IPS-18c (cell line): ENCODE measurements around the gene GUK1.

Source experiments
- H3K4me3 ChIP-seq: 2 replicates; pipeline ENCODE4 v1.7.0; 2013; ENCODE audit warnings: low read depth, mild to moderate bottlenecking, low read length, moderate library complexity; ENCODE audit not compliant: insufficient read depth
- H3K9me3 ChIP-seq: one replicate; pipeline ENCODE4 v1.6.1; 2013; ENCODE audit warnings: mild to moderate bottlenecking, low read length, moderate library complexity; ENCODE audit not compliant: control insufficient read depth, insufficient read depth

The GUK1 gene

DNA sequence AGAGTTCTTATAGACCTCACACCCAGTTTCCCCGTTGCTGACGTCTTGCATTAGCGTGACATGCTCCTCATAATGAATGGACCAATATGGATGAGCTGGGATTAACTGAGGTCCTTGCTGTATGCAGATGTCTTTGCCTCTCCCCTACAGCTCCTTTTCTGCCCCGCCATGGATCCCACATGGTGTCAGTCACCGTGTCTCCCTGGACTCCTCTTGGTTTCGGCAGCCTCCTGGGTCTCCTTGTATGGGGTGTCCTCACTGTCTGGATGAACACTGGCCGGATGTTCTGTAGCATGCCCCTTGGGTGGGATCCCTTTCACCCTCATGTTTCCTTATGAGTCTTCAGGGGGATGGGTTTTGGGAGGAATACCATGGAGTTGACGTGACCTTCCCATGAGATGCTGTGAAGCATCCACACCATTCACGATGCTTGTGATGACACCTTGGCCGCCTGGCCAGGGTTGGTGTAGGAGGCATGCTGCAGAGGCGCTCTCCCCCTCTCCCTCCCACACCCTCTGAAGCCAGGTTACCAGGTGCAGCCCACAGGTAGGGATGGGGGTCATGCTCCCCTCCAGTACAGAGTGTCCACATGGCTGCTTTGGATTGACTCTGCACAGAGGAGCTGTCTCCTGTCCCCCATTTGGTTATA lies 14.1 kb downstream of the GUK1 start:
- no peak overlapping the region for H3K4me3 ChIP-seq
- H3K9me3 ChIP-seq = no peaks in the 10 kb centered on the region

DNA sequence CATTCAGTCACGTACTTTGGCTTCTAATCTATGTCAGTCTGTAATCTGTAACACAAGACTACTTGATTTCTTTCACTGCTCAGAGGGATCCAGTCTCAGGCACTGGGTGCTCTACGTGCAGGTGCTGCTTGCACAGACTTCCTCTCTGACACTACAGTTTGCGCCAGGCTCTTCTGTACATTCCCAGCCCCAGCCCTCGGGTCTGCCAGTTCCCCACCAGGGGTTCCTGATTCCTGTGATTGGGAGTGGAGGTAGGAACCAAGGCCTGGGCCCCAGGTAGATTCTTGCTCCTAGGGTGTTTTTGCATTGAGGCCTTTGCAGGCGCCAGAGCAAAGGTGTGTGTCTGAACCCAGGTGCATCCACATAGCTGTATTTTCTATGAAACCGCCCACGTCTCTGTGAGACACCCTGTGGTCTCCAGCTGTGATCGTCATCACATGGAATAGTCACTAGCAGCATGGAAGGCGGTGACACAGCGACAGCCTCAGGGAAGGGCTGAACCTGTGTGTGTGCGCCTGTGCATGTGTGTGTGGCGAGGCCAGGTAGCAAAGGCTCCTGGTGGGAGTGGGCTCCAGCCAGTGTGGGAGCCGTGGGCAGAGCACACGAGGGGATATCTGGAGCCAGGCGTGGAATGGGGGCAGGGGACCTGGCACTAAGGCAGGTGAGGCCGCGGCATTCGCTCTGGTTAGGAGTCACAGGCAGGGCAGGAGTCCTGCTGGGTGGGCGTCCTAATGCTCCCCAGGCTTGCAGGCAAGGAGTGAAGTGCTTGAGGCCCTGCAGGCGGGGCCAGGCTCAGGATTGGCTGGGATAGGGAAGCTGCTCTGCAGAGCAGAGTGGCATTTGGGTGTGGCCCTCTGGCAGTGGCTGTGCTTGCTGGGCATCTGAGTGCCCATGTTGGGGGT lies 14.8 kb downstream of the GUK1 start:
- Histone ChIP-seq H3K4me3 (no peak overlapping the region; the same call in 1 of the 2 replicates), H3K9me3 (no peaks in the 10 kb centered on the region)

DNA sequence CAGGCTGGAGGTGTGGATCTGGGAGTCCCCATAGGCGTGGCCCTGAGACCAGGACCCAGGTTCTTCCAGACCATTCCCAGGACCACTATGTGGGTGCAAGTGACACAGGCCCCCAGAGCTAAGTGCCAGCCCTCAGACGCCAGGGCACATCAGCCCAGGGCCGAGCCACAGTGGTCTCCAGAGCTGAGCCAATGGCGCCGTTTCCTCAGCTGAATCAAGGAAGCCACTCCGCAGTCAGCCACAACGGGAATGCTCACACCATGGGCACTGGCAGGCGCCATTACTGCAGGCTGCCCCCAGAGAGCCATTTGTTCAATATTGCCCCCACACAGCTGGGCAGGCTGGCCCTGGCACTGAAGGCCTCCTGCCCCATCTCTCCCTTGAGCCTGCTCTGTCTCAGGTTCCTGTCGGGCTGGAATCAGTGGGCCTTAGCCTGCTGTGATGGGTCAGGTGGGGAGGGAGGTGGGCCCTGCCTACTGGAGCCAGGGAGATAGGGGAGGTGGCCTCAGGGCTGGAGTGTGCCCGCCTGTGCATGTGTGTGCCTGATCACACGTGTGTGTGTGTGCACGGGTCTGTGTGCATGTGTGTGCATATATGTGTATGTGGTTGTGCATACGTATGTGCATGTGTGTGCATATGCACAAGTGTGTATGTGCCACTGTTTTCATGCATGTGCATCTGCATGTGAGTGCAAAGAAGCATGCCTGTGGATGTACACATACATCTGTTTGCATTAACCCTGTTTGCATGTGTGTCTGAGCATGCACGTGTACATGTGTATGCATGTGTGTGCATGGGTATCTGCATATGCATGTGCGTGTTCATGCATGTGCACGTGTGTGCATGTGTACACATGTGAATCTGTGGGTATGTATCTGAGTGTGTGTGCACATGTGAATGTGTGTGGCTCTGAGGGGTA lies 15.8 kb downstream of the GUK1 start:
- Histone ChIP-seq H3K9me3 (no peaks in the 10 kb centered on the region), H3K4me3 (no peak overlapping the region)

DNA sequence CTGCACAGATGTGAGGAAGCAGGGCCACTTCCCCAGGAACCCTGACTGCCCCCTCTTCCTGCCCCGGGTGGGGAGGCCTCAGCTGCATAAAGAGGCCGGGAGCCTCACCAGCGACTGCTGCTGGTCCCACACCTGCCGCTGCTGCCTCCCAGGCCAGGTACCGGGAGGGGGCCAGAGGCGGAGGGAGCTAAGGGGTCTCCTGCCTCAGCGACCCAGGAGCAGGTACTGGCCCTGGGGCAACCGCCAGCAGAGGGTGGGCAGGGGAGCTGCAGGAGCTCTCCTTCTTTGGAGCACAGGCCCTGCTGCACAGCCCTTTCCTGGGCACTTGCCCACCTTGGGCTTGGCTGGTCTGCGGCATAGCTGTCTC lies 16.4 kb downstream of the GUK1 start:
- no peaks in the 10 kb centered on the region for H3K9me3 ChIP-seq
- no peak overlapping the region; the same call in 1 of the 2 replicates for H3K4me3 ChIP-seq

DNA sequence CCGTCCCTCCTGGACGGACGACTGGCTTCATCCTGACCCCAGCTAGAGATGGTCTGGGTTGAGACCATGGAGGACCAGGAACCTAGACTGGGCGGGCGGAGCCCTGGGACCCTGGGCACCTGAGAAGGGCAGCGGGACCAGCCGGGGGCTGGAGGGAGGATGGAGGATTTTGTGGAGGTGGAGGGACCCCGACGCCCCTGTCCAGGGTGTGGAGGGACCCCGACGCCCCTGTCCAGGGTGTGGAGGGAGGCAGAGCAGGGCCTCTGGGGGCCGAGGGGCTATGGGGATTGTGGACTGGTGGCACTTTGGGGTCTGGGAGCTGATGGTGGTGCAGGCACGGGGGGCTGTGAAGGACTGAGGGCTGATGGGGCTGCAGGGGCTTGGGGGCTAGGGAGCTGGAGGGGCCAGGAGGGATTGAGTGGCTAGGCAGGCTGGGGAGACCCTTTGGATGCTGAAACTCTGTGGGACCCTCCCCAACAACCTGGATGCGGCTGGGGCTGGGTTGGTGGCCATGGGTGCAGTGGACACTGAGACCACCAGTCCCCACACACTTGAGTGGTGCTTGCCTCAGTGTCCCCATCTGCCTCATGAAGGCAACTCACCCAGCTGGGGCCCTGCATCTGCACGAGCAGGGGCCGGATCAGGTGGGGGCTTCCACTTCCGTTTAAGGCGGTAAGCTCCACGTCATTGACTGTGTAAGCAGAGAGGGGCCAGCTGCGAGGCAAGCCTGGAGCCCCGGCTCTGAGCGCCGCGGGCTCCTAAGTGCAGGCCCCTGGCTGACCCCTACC lies 17.1 kb downstream of the GUK1 start:
- H3K4me3 ChIP-seq = no peak overlapping the region; the same call in 1 of the 2 replicates
- no peaks in the 10 kb centered on the region for H3K9me3 ChIP-seq

DNA sequence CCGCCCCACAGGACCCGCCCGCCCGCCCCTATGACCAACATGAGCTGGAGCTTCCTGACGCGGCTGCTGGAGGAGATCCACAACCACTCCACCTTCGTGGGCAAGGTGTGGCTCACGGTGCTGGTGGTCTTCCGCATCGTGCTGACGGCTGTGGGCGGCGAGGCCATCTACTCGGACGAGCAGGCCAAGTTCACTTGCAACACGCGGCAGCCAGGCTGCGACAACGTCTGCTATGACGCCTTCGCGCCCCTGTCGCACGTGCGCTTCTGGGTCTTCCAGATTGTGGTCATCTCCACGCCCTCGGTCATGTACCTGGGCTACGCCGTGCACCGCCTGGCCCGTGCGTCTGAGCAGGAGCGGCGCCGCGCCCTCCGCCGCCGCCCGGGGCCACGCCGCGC lies 17.6 kb downstream of the GUK1 start:
- H3K4me3 ChIP-seq = no peak overlapping the region

DNA sequence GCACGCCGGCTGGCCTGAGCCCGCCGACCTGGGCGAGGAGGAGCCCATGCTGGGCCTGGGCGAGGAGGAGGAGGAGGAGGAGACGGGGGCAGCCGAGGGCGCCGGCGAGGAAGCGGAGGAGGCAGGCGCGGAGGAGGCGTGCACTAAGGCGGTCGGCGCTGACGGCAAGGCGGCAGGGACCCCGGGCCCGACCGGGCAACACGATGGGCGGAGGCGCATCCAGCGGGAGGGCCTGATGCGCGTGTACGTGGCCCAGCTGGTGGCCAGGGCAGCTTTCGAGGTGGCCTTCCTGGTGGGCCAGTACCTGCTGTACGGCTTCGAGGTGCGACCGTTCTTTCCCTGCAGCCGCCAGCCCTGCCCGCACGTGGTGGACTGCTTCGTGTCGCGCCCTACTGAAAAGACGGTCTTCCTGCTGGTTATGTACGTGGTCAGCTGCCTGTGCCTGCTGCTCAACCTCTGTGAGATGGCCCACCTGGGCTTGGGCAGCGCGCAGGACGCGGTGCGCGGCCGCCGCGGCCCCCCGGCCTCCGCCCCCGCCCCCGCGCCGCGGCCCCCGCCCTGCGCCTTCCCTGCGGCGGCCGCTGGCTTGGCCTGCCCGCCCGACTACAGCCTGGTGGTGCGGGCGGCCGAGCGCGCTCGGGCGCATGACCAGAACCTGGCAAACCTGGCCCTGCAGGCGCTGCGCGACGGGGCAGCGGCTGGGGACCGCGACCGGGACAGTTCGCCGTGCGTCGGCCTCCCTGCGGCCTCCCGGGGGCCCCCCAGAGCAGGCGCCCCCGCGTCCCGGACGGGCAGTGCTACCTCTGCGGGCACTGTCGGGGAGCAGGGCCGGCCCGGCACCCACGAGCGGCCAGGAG lies 18.3 kb downstream of the GUK1 start:
- H3K4me3 ChIP-seq = no peak overlapping the region
- H3K9me3 ChIP-seq = no peaks in the 10 kb centered on the region

More for the DNA sequence above, 17.6 kb downstream of the GUK1 start:
- H3K9me3 ChIP-seq = no peaks in the 10 kb centered on the region

DNA sequence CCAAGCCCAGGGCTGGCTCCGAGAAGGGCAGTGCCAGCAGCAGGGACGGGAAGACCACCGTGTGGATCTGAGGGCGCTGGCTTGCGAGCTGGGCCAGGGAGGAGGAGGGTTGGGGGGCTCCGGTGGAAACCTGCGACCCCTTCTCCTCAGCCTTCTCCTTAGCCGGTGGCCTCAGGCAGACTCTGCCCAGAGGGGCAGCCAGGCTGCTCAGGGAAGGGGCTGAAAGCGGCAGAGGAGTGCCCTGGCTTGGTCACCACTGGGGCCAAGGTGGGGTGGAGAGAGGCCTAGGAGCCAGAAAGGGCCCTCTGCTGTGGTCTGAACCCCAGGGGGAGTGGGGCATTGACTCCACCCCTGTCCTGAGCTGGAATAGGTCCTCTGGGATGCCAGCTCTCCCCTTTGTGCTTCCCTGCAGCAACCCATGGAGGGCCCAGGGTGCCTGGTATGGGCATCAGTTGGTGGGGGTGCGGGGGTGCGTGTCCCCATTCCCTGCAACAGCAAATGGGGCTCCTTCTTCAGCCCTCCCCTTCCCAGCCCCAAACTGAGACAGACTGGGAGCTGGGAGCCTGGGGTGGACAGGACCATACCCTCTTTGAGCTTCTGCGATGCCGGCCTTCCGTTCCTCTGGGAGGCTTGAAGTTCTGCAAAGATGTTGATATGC lies 19.1 kb downstream of the GUK1 start:
- no peak overlapping the region for H3K4me3 ChIP-seq
- no peaks in the 10 kb centered on the region for H3K9me3 ChIP-seq

DNA sequence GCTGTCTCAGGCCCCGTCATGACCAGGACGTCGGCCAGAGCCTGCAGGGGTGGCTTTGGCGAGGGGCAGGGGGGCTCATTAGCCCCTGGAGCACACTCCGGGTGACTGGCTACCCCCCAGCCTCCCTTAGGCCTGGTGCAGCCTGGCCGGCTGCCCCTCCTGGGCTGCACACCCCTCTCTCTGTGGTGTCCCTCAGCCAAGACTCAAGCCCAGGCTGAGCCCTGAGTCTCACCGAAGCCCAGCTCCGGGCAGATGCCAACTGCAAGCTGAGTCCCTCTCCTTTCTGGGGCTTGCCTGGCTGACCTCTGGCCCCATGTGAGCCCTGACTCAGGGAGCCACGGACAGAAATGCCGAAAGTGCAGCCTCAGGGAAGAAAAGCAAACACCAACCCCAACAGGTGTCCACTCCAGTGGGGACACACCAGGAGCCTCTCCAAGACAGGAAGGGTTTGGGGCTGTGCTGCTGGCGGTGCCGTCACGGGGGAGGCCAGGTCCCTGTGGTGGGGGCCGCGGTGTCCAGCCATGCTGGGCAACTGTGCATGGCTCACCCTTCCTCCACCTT lies 20.2 kb downstream of the GUK1 start:
- H3K4me3 ChIP-seq = no peak overlapping the region
- H3K9me3 ChIP-seq = no peaks in the 10 kb centered on the region

DNA sequence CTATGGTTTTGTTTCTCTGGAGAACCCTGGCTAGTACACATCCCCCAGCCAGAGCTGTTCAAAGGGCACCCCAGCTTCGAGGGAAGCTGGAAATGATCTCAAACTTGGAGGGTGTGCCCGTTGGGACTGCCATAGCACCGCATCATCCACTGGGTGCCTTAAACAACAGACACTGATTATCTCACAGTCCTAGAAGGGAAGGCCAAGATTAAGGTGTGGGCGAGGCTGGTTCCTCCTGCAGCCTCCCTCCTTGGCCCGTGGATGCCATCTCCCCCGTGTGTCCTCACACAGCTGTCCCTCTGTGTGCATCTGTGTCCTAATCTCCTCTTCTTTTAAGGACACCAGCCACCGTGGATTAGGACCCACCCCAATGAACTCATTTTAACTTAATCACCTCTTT lies 21.3 kb downstream of the GUK1 start:
- Histone ChIP-seq H3K4me3 (no peak overlapping the region), H3K9me3 (no peaks in the 10 kb centered on the region)

DNA sequence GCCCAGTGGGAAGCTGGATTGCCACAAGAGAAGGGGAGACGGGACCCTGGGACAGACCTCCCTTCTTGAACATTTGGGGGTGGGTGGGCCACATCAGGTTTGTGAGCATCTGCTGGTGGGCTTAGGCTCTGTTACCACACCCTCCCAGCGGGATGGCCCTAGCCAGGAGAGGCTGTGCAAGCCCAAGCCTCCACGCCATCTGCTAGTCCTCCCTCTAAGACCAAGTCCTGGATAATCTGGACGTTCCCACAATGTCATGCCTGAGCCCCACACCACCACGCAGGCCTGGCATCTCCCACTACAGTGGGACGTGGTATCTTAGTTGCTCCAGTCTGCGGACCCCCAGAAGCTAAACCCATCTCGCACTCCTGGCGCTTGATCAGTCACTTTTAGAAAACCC lies 21.8 kb downstream of the GUK1 start:
- Histone ChIP-seq H3K9me3 (no peaks in the 10 kb centered on the region), H3K4me3 (no peak overlapping the region)

DNA sequence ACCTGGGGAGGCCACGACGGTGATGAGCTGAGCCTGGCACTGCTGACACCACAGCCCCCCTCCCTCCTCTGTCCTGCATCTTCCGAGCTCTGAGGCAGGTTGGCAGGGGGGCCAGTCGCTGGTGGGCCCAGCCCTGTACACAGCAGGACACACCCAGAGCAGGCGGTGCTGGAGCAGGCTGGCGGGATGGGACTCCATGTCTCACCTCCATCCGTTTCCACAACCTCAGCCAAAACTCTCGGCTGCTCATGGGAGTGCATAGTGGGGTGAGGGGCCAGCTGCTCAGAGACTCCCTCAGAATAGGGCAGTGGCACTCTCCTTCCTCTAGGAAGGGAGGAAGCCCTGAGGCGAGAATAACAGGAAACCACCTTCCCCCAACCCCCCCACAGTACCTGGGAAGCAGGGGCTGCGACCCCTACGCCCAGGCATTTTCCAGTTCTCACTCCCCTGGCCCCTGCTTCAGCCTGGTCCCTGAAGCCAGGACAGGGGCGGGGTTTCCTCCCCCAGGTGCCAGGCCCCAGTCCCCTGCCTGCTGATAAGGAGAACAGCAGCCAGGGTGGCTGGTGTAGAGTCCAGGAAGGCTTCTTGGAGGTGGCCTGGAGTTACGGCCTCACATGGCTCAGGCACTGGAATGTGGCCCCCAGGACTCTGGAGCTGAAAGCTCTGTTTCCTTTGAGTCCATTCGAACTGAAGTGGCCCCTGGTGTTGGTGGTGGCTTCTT lies 22.4 kb downstream of the GUK1 start:
- Histone ChIP-seq H3K9me3 (no peaks in the 10 kb centered on the region), H3K4me3 (no peak overlapping the region)

DNA sequence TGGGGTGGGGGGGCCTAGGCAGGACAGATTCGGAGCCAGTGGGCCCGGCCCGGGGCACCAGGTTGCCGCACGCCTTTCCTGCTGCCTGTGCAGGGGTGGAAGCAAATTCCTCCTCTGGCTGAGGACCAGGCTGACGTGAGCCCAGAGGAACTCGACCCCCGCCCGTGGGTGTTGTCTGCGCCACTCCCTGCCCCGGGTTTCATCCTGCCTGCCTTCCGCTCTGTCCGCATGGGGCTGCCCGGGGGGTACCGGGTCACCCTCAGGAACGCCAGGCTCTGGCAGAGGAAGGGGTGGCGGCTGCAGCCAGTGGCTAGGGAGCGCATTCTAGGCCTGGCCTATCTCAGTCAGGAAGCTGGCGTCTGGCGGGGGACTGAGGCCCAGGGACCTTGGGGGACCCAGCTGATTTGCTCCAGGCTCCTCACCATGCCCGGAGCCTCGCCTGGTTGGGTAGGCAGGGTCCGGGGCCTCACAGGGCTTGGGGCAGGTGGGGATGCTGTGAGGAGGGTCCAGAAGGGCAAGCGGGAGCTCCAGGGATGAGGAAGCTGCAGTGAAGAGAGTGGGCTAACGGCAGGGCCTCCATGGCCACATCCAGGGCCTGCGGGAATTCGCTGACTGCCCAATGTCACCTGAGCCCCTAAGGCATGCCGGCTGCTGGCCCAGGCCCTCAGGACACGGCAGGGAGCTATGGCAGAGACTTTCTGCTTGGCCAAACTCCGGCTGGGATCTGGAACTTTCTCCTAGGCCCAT lies 23.1 kb downstream of the GUK1 start:
- Histone ChIP-seq H3K4me3 (no peak overlapping the region), H3K9me3 (no peaks in the 10 kb centered on the region)

DNA sequence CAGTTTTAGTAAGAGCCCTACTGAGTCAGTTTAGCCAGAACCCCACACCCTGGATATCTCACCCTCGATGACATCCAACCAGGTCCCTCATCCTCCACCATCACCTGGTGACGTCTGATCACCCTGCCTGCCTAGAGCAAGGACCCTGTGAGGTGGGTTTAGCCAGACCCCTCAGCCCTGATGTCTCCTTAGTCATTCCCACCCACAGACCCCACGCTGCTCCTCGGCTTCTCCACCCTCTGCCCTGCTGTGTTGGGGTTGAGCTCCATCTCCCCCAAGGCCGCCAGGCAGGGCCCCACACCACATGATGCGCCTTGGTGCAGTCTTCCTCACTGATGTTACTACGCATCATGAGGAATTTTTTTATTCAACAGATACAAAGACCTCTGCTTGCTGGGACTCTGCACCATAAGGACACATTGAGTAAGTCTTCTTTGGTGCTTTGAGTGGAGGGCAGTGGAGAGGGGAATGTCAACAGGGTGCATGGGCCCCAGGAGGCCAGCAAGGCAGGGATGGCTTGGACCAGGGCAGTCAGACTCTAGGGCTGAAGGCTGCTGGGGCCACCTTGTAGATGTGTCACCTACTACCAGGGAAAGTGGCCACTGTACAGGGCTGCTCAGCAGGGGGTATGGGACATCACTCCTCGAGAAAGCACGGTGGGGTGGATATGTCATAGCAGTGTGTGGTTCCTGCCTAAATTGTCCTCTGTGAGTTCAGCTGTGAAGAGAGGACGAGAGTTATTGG lies 23.9 kb downstream of the GUK1 start:
- Histone ChIP-seq H3K9me3 (no peaks in the 10 kb centered on the region), H3K4me3 (no peak overlapping the region)
